Panc1 (cell line): ENCODE data around the gene PMF1.

Experiments
- POLR2AphosphoS5 ChIP-seq: IDR thresholded peaks from 2 replicates; pipeline ENCODE4 v1.6.1; 2012; ENCODE audit warnings: mild to moderate bottlenecking, low read depth, low read length, moderate library complexity
- TCF7L2 ChIP-seq: IDR thresholded peaks from 2 replicates; pipeline ENCODE4 v1.6.1; 2011; ENCODE audit warnings: mild to moderate bottlenecking, low read depth, low read length, inconsistent platforms
- TF ChIP-seq, protein P1 (sequence below): fragments of 450-650 bp; IDR thresholded peaks from 2 replicates; pipeline ENCODE4 v1.5.1; 2017; ENCODE audit warnings: mild to moderate bottlenecking
- TF ChIP-seq, protein P2 (sequence below), 2 experiments: IDR thresholded peaks; 2 replicates each; pipeline ENCODE4 v1.6.1; 2011 to 2012; ENCODE audit warnings: low read depth in 2 of 2, control low read depth in 1 of 2, low read length in 1 of 2, mild to moderate bottlenecking in 1 of 2, moderate library complexity in 1 of 2; ENCODE audit not compliant: insufficient read depth in 1 of 2

DNA sequence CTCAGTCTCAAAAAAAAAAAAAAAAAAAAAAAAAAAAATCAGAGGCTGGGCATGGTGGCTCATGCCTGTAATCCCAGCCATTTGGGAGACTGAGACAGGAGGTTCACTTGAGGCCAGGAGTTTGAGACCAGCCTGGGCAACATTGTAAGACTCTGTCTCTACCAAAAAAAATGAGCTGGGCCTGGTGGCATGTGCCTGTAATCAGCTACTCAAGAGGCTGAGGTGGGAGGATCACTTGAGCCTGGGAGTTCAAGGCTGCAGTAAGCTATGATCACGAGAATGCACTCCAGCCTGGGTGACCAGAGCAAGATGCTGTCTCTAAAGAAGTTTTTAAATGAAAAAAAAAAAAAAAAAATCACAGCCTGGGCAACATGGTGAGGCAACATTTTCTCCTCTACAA is 49.1 kb upstream of the PMF1 start:
- TF ChIP-seq, protein P1, sequence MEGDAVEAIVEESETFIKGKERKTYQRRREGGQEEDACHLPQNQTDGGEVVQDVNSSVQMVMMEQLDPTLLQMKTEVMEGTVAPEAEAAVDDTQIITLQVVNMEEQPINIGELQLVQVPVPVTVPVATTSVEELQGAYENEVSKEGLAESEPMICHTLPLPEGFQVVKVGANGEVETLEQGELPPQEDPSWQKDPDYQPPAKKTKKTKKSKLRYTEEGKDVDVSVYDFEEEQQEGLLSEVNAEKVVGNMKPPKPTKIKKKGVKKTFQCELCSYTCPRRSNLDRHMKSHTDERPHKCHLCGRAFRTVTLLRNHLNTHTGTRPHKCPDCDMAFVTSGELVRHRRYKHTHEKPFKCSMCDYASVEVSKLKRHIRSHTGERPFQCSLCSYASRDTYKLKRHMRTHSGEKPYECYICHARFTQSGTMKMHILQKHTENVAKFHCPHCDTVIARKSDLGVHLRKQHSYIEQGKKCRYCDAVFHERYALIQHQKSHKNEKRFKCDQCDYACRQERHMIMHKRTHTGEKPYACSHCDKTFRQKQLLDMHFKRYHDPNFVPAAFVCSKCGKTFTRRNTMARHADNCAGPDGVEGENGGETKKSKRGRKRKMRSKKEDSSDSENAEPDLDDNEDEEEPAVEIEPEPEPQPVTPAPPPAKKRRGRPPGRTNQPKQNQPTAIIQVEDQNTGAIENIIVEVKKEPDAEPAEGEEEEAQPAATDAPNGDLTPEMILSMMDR: no peak
- TF ChIP-seq TCF7L2 (no peak), POLR2AphosphoS5 (no peak)
- TF ChIP-seq, protein P2, sequence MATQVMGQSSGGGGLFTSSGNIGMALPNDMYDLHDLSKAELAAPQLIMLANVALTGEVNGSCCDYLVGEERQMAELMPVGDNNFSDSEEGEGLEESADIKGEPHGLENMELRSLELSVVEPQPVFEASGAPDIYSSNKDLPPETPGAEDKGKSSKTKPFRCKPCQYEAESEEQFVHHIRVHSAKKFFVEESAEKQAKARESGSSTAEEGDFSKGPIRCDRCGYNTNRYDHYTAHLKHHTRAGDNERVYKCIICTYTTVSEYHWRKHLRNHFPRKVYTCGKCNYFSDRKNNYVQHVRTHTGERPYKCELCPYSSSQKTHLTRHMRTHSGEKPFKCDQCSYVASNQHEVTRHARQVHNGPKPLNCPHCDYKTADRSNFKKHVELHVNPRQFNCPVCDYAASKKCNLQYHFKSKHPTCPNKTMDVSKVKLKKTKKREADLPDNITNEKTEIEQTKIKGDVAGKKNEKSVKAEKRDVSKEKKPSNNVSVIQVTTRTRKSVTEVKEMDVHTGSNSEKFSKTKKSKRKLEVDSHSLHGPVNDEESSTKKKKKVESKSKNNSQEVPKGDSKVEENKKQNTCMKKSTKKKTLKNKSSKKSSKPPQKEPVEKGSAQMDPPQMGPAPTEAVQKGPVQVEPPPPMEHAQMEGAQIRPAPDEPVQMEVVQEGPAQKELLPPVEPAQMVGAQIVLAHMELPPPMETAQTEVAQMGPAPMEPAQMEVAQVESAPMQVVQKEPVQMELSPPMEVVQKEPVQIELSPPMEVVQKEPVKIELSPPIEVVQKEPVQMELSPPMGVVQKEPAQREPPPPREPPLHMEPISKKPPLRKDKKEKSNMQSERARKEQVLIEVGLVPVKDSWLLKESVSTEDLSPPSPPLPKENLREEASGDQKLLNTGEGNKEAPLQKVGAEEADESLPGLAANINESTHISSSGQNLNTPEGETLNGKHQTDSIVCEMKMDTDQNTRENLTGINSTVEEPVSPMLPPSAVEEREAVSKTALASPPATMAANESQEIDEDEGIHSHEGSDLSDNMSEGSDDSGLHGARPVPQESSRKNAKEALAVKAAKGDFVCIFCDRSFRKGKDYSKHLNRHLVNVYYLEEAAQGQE (IDR thresholded peaks at IDR 0.05; ENCODE audit: insufficient read depth in 1 of 2, low read depth in 2 of 2, low read length in 1 of 2): no peak
